Small intestine (tissue), 7 donors: Measurements from ENCODE around the gene CHST8. TPM values are rescaled to one million over a fixed set of nuclear protein-coding genes. Genes with fewer than 3 reads are reported as not detected.

Source experiments
- DNase-seq, 2 donors: peaks; one replicate each; pipeline versions ENCODE4 v3.0.0 to v3.0.0-alpha.2; 2013
- FAIRE-seq: peaks from 2 replicates; lab custom pipeline; 2012; peaks lifted over from hg19 to GRCh38; lab: Jason Lieb, UNC
- H3K27ac ChIP-seq, 3 donors: one replicate each; pipeline ENCODE4 v1.5.1; 2013; ENCODE audit warnings: low read length in 2 of 3, mild to moderate bottlenecking in 2 of 3, control low read depth in 1 of 3, inconsistent platforms in 1 of 3, low read depth in 1 of 3, moderate library complexity in 1 of 3
- H3K27me3 ChIP-seq, 3 donors: one replicate each; pipeline ENCODE4 v1.6.1; 2013; ENCODE audit warnings: low read length in 3 of 3, inconsistent platforms in 1 of 3; ENCODE audit not compliant: control insufficient read depth in 3 of 3, insufficient read depth in 3 of 3
- H3K36me3 ChIP-seq, 3 donors: one replicate each; pipeline ENCODE4 v1.6.1; 2013; ENCODE audit warnings: low read length in 3 of 3, inconsistent platforms in 1 of 3, low read depth in 1 of 3, mild to moderate bottlenecking in 1 of 3, moderate library complexity in 1 of 3; ENCODE audit not compliant: control insufficient read depth in 3 of 3, insufficient read depth in 2 of 3
- H3K4me1 ChIP-seq, 3 donors: one replicate each; pipeline ENCODE4 v1.6.1; 2013; ENCODE audit warnings: low read length in 2 of 3, inconsistent platforms in 1 of 3, low read depth in 1 of 3, mild to moderate bottlenecking in 1 of 3, moderate library complexity in 1 of 3; ENCODE audit not compliant: control insufficient read depth in 3 of 3, insufficient read depth in 2 of 3
- H3K4me3 ChIP-seq, 3 donors: one replicate each; pipeline ENCODE4 v1.5.1; 2013; ENCODE audit warnings: low read length in 3 of 3, control low read depth in 1 of 3, inconsistent platforms in 1 of 3, low read depth in 1 of 3, mild to moderate bottlenecking in 1 of 3, moderate library complexity in 1 of 3
- H3K9me3 ChIP-seq, 2 donors: one replicate each; pipeline ENCODE4 v1.6.1; 2013; ENCODE audit warnings: low read depth in 1 of 2, low read length in 1 of 2; ENCODE audit not compliant: control insufficient read depth in 2 of 2, insufficient read depth in 1 of 2
- WGBS, 3 donors: extraction: QIAGEN DNeasy Blood & Tissue Kit; methylation state at CpG; one replicate each; pipeline ENCODE4 v1.1.7; 2013; 5-methylcytosine and 5-hydroxymethylcytosine counted together
- polyA plus RNA-seq, 4 donors: library from polyadenylated mRNA; stranded (reverse) in 3 of 4; unstranded in 1 of 4; fragments of 200-250 nt in 3 of 4; fragments of 120-200 nt in 1 of 4; gene quantifications; one replicate each; pipeline versions ENCODE4 v1.2.1 to v1.2.3, GENCODE V29; 2013
- donor health status: healthy with polysubstance abuse.
- donor health status: control.
- donor health status: control.
- donor health status: Bipolar disorder and iron deficiency.
- donor health status: healthy.

Gene CHST8
- polyA plus RNA-seq, 4 donors = 0.21 to 0.54 TPM; not detected in 2

DNA sequence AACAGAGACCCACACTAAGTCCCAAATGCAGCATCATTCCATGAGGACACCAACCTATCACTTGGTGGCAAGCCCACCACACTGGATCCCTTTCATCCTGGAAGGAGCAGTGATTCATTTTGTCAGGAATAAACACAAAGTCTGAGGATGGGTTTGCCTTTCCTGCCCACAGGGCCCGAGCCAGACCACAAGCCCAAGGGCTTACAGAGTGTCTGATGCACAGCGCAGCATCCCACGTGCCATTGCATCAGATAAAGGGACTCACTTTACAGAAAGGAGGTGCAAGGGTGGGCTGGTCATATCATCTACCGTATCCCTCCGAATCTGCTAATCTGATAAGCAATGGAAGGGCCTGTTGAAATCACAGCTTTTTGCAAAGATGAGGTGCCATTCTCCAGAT is 162.7 kb downstream of the CHST8 start:
- H3K4me3 ChIP-seq = no peak overlapping the region
- 72 to 80% (median 76%) methylated on average over 5 of the region's 5 CpGs for WGBS, 3 donors
- H3K27ac ChIP-seq = no peak overlapping the region
- peaks cover 0 to 7% (median 0%) of the 10 kb centered on the region in 3 donors for H3K27me3 ChIP-seq
- DNase-seq = no peak
- no peak for FAIRE-seq
- no peaks in the 10 kb centered on the region for H3K4me1 ChIP-seq
- H3K9me3 ChIP-seq = no peaks in the 10 kb centered on the region
- no peaks in the 10 kb centered on the region for H3K36me3 ChIP-seq

DNA sequence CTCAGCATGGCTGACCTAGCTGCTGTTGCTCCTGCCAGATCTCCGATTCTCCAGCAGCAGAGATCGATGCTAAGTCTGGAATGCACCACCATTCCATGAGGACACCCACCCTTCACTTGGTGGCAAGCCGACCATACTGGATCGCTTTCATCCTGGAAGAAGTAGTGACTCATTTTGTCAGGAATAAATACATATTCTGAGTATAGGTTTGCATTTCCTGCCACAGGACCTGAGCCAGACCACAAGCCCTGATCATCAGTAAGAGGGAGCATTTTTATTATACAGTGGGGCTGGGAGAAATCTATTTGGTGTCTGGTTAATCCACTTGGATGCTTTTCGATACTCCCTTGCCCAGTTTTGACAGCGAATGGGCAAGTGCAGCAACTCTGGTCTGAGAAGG is 164.0 kb downstream of the CHST8 start:
- WGBS, 3 donors = 73 to 75% (median 75%) methylated on average over 6 of the region's 6 CpGs
- Histone ChIP-seq H3K9me3 (no peaks in the 10 kb centered on the region), H3K27me3 (peaks cover 0 to 6% (median 0%) of the 10 kb centered on the region in 3 donors), H3K4me1 (no peaks in the 10 kb centered on the region), H3K27ac (no peak overlapping the region), H3K4me3 (no peak overlapping the region), H3K36me3 (no peaks in the 10 kb centered on the region)
- DNase-seq (no peak), FAIRE-seq (no peak)

- Histone ChIP-seq H3K36me3 (no peaks in the 10 kb centered on the region), H3K9me3 (no peaks in the 10 kb centered on the region), H3K4me3 (no peak overlapping the region), H3K27me3 (peaks cover 0 to 5% (median 3%) of the 10 kb centered on the region in 3 donors), H3K4me1 (no peaks in the 10 kb centered on the region), H3K27ac (no peak overlapping the region)
- FAIRE-seq = no peak
- 40 to 49% (median 43%) methylated on average over 4 of the region's 4 CpGs for WGBS, 3 donors
- DNase-seq = no peak
Observed at GRCh38 chr19:33788676-33789075, 166.9 kb downstream of the CHST8 start.

DNA sequence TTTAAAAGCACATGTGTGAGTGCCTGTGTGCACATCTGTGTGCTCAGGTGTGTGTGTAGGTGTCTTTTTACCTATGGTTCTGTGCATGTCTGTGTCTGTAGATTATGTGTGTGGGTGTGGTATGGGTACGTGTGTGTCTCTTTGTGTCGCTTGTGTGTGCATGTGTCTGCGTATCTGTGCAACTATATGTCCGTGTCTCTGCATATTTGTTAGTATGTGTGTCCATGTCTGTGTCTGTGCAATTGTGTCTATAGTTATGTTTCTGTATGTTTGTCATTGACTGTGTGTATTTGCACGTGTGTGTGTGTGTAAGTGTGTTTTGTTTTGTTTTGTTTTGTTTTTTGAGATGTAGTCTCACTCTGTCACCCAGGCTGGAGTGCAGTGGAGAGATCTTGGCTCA is 167.6 kb downstream of the CHST8 start:
- FAIRE-seq (no peak), DNase-seq (no peak)
- H3K27me3 ChIP-seq = peaks cover 2 to 5% (median 3%) of the 10 kb centered on the region in 3 donors
- H3K4me3 ChIP-seq = no peak overlapping the region
- H3K27ac ChIP-seq = no peak overlapping the region
- peaks cover 0 to under 1% (median 0%) of the 10 kb centered on the region in 3 donors for H3K4me1 ChIP-seq
- 72 to 87% (median 73%) methylated on average over 5 of the region's 5 CpGs for WGBS, 3 donors
- no peaks in the 10 kb centered on the region for H3K36me3 ChIP-seq
- H3K9me3 ChIP-seq = no peaks in the 10 kb centered on the region

DNA sequence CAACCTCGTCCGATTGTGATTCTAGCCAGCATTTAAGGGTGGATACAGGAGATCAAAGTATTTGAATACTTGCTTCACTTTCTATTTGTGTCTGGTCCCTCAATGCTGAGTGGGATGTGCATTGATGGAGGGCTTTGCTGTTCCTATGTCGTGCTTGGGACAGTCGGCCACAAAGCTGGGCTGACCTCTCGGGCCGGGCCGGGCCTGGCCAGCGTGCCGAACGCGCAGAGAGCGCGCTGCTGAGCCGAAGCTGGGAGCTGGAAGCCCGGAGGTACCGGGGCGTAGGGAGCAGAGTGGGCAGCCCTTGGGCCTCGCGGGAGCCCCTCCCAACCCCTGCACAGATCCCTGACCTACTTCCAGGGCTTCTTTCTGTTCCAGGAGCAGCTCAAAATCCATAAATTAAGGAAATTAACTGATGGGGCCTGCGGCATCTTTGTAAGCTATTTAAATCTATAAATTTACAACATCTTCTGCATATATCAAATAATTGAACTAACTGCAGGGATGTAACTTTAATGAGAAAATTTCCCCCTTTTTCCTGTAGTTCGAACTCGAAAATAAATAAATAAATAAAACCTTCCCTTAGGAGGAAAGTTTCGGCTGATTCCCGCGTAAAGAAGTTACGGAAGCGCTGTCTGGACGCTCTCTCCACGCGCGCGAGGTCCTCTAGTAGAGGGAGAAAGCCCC is 173.1 kb downstream of the CHST8 start:
- H3K27me3 ChIP-seq = peaks cover 3 to 7% (median 6%) of the 10 kb centered on the region in 3 donors

DNA sequence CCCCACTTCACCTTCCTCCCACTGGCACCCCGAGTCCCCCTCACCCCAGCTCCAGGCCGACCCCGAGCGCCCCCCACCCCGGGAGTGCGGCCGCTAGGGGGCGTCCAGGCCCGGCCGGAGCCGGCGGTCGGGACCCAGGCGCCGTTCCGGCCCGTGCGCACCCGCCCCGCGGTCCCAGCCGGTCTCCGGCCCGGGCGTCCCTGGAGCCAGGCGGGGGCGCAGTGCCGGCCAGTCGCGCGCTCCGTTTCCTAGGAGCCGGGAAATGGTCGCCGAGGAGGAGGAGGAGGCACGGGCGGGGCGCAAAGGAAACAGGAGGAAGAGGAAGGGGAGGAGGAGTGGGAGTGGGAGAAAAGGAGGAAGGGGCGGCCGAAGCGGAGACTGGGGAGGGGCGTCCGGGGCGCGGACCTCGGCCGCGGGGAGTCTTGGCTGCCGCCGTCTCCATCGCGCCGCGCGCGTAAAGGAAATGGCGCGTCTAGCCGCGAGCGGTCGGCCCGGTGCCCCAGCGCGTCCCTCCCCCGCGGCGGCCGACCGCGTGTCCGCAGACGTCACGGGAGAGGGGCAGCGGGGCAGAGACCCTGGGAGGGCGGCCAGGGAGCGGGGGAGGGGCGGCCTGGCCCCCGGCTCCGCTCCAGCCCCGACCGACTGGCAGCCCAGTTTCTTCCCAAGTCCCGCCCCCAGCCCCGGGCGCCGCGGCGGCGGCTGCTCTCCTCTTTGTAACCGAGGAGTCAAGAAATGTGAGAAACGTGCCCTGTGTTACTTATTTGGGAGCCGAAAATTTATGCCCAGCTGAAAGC is 173.8 kb downstream of the CHST8 start:
- FAIRE-seq = no peak

More for the DNA sequence above, 173.1 kb downstream of the CHST8 start:
- H3K4me1 ChIP-seq = peaks cover 0 to 11% (median 3%) of the 10 kb centered on the region in 3 donors
- peak overlapping the region in 2 of 3 donors; percentile 73 to 91 for H3K27ac ChIP-seq
- H3K36me3 ChIP-seq = peaks cover 0 to 6% (median 0%) of the 10 kb centered on the region in 3 donors
- FAIRE-seq (no peak), DNase-seq (no peak)
- no peaks in the 10 kb centered on the region for H3K9me3 ChIP-seq
- peak overlapping the region in 2 of 3 donors; percentile 58 to 60 for H3K4me3 ChIP-seq
- whole genome bisulfite sequencing, 3 donors = 18 to 25% (median 22%) methylated on average over 32 of the region's 32 CpGs

GRCh38 chr19:33796164-33796875 is 174.6 kb downstream of the CHST8 start, which contains the start of gene KCTD15:
KCTD15 (plus strand) TSS chr19:33796870; CDS start chr19:33800455, 3,585 bp downstream.
- FAIRE-seq (no peak), DNase-seq (peak in 1 of 2 donors; percentile 86)
- H3K27me3 ChIP-seq = peaks cover 0 to 7% (median 6%) of the 10 kb centered on the region in 3 donors
- 0 to 1% (median 1%) methylated on average over 33 to 85 of the region's 92 CpGs for WGBS, 3 donors
- peak within 1 kb of the TSS; percentile 51 to 79 (median 60) for H3K4me3 ChIP-seq
- no peaks in the 10 kb centered on the region for H3K9me3 ChIP-seq
- peaks cover 0 to 15% (median 3%) of the 10 kb centered on the region in 3 donors for H3K36me3 ChIP-seq
- peaks cover 0 to 11% (median 3%) of the 10 kb centered on the region in 3 donors for H3K4me1 ChIP-seq
- peak within 1 kb of the TSS; percentile 62 to 91 (median 90) for H3K27ac ChIP-seq

More for the DNA sequence above, 173.8 kb downstream of the CHST8 start:
- Histone ChIP-seq H3K4me1 (peaks cover 0 to 11% (median 3%) of the 10 kb centered on the region in 3 donors), H3K27ac (peak overlapping the region; percentile 62 to 91 (median 90)), H3K36me3 (peaks cover 0 to 11% (median 0%) of the 10 kb centered on the region in 3 donors), H3K27me3 (peaks cover 2 to 7% (median 6%) of the 10 kb centered on the region in 3 donors), H3K4me3 (peak overlapping the region; percentile 51 to 60 (median 58)), H3K9me3 (no peaks in the 10 kb centered on the region)
- WGBS, 3 donors = 0 to 1% (median 1%) methylated on average over 45 to 92 of the region's 92 CpGs
- DNase-seq = peak; percentile 60 to 92
